IMR-90 (cell line): ENCODE results near the gene GPA33. TPM values are rescaled to one million over a fixed set of nuclear protein-coding genes. Genes with fewer than 3 reads are reported as not detected.

Experiments used
- ATAC-seq: fragments of 200-7000 bp; cut with Tn5 transposase; 2 replicates; pipeline ENCODE4 v1.9.1; 2020; ENCODE audit warnings: low read depth, mild to moderate bottlenecking, moderate library complexity
- BruUV-seq: library from RNA; stranded (reverse); fragments of 400-500 nt; replicated peaks from 2 replicates; lab custom pipeline; 2021; lab: Mats Ljungman, UMichigan
- CTCF ChIA-PET: fragments of 300-600 bp; formaldehyde crosslinking; extraction: SDS; loops from one replicate; lab custom pipeline; 2021; ENCODE audit warnings: antibody characterized with exemption; lab: Yijun Ruan, JAX
- POLR2A ChIA-PET: fragments of 300-600 bp; sonication (Branson Sonifier 250); formaldehyde crosslinking; loops from one replicate; lab custom pipeline; 2022; ENCODE audit warnings: antibody characterized with exemption; ENCODE audit not compliant: unreplicated experiment; lab: Charles Lee
- DNase-seq: peaks from one replicate; pipeline ENCODE4 v3.0.0; 2013
- H2AFZ ChIP-seq: replicated peaks from 2 replicates; pipeline ENCODE3; 2013; ENCODE audit warnings: low read length, mild to moderate bottlenecking; ENCODE audit not compliant: poor library complexity
- H2AK5ac ChIP-seq: 2 replicates; pipeline ENCODE4 v1.6.1; 2013; ENCODE audit warnings: low read depth, low read length, inconsistent platforms
- H2AK9ac ChIP-seq: replicated peaks from 2 replicates; pipeline ENCODE3; 2013; ENCODE audit warnings: mild to moderate bottlenecking, low read depth, low read length, moderate library complexity; ENCODE audit not compliant: poor library complexity
- H2BK120ac ChIP-seq: 2 replicates; pipeline ENCODE4 v1.6.1; 2013; ENCODE audit warnings: low read depth, low read length, inconsistent platforms
- H2BK15ac ChIP-seq: 3 replicates; pipeline ENCODE4 v1.6.1; 2013; ENCODE audit warnings: low read depth, low read length, inconsistent platforms
- H2BK20ac ChIP-seq: 2 replicates; pipeline ENCODE4 v1.6.1; 2013; ENCODE audit warnings: low read depth, mild to moderate bottlenecking, inconsistent platforms, low read length, moderate library complexity
- H2BK5ac ChIP-seq: 2 replicates; pipeline ENCODE4 v1.6.1; 2013; ENCODE audit warnings: mild to moderate bottlenecking, low read depth, low read length, inconsistent platforms; ENCODE audit not compliant: poor library complexity, severe bottlenecking
- H3K14ac ChIP-seq: replicated peaks from 2 replicates; pipeline ENCODE4 v1.6.1; 2013; ENCODE audit warnings: low read depth, low read length, inconsistent platforms
- H3K18ac ChIP-seq: 2 replicates; pipeline ENCODE4 v1.6.1; 2013; ENCODE audit warnings: low read depth, low read length, control low read depth
- H3K23ac ChIP-seq: 2 replicates; pipeline ENCODE4 v1.6.1; 2013; ENCODE audit warnings: low read depth, low read length, inconsistent platforms
- H3K27ac ChIP-seq: 2 replicates; pipeline ENCODE4 v1.5.1; 2013; ENCODE audit warnings: mild to moderate bottlenecking, control low read depth, low read length; ENCODE audit not compliant: insufficient read depth
- H3K27me3 ChIP-seq: 2 replicates; pipeline ENCODE4 v1.6.1; 2013; ENCODE audit warnings: low read length; ENCODE audit not compliant: control insufficient read depth, insufficient read depth
- H3K36me3 ChIP-seq: 2 replicates; pipeline ENCODE4 v1.6.1; 2013; ENCODE audit warnings: low read length, mixed read lengths; ENCODE audit not compliant: control insufficient read depth, insufficient read depth
- H3K4ac ChIP-seq: 2 replicates; pipeline ENCODE4 v1.6.1; 2013; ENCODE audit warnings: low read depth, low read length, inconsistent platforms
- H3K4me1 ChIP-seq: 2 replicates; pipeline ENCODE4 v1.6.1; 2013; ENCODE audit warnings: low read length, mixed read lengths; ENCODE audit not compliant: control insufficient read depth, insufficient read depth
- H3K4me2 ChIP-seq: 2 replicates; pipeline ENCODE4 v1.6.1; 2013; ENCODE audit warnings: low read depth, mild to moderate bottlenecking, control low read depth, low read length, moderate library complexity
- H3K4me3 ChIP-seq: 2 replicates; pipeline ENCODE4 v1.5.1; 2013; ENCODE audit warnings: low read depth, mild to moderate bottlenecking, control low read depth, low read length, moderate library complexity; ENCODE audit not compliant: insufficient read depth
- H3K56ac ChIP-seq: 2 replicates; pipeline ENCODE4 v1.6.1; 2013; ENCODE audit warnings: low read length, inconsistent platforms; ENCODE audit not compliant: insufficient read depth; ENCODE audit errors: extremely low read depth
- H3K79me1 ChIP-seq, 2 experiments: 2 replicates each; pipeline ENCODE4 v1.6.1; 2013; ENCODE audit warnings: low read length in 2 of 2, inconsistent platforms in 1 of 2, low read depth in 1 of 2
- H3K9ac ChIP-seq: 2 replicates; pipeline ENCODE4 v1.6.1; 2013; ENCODE audit warnings: low read depth, low read length, control low read depth
- H3K9me1 ChIP-seq: 2 replicates; pipeline ENCODE4 v1.6.1; 2013; ENCODE audit warnings: low read length, inconsistent platforms; ENCODE audit not compliant: insufficient read depth
- H3K9me3 ChIP-seq: 2 replicates; pipeline ENCODE4 v1.6.1; 2013; ENCODE audit warnings: low read length; ENCODE audit not compliant: control insufficient read depth, insufficient read depth
- H4K20me1 ChIP-seq: 2 replicates; pipeline ENCODE4 v1.6.1; 2013; ENCODE audit warnings: low read length, inconsistent platforms; ENCODE audit not compliant: insufficient read depth
- H4K5ac ChIP-seq: 2 replicates; pipeline ENCODE4 v1.6.1; 2013; ENCODE audit warnings: mild to moderate bottlenecking, low read depth, low read length, control low read depth
- H4K8ac ChIP-seq, 2 experiments: 2 replicates each; pipeline ENCODE4 v1.6.1; 2013; ENCODE audit warnings: low read depth in 2 of 2, low read length in 2 of 2, control low read depth in 1 of 2, inconsistent platforms in 1 of 2
- H4K91ac ChIP-seq: 2 replicates; pipeline ENCODE4 v1.6.1; 2013; ENCODE audit warnings: low read depth, low read length, inconsistent platforms; ENCODE audit not compliant: insufficient read depth
- BHLHE40 ChIP-seq: fragments of 150-350 bp; IDR thresholded peaks from 2 replicates; pipeline ENCODE4 v1.6.1; 2016; ENCODE audit warnings: mild to moderate bottlenecking, low read depth, low read length
- CEBPB ChIP-seq: IDR thresholded peaks from 2 replicates; pipeline ENCODE4 v1.6.1; 2012; ENCODE audit warnings: low read depth, low read length, improper control_type of control experiment
- CHD1 ChIP-seq: IDR thresholded peaks from 2 replicates; pipeline ENCODE4 v1.6.1; 2012; ENCODE audit warnings: low read depth, low read length, improper control_type of control experiment
- CTCF ChIP-seq: conservative IDR thresholded peaks from 2 replicates; pipeline ENCODE4 v1.5.1; 2012; ENCODE audit warnings: mild to moderate bottlenecking, low read depth, low read length, improper control_type of control experiment
- FOS ChIP-seq: fragments of 150-350 bp; IDR thresholded peaks from 2 replicates; pipeline ENCODE4 v1.6.1; 2016; ENCODE audit warnings: low read depth, low read length
- MAFK ChIP-seq: IDR thresholded peaks from 2 replicates; pipeline ENCODE4 v1.6.1; 2012; ENCODE audit warnings: low read depth, low read length, improper control_type of control experiment
- MAZ ChIP-seq: IDR thresholded peaks from 2 replicates; pipeline ENCODE4 v1.6.1; 2012; ENCODE audit warnings: low read depth, mild to moderate bottlenecking, low read length, improper control_type of control experiment, moderate library complexity, borderline replicate concordance
- MXI1 ChIP-seq: IDR thresholded peaks from 2 replicates; pipeline ENCODE4 v1.6.1; 2012; ENCODE audit warnings: low read depth, mild to moderate bottlenecking, low read length, moderate library complexity, borderline replicate concordance
- NFE2L2 ChIP-seq: fragments of 150-350 bp; IDR thresholded peaks from 2 replicates; pipeline ENCODE4 v1.6.1; 2016; ENCODE audit warnings: low read depth, mild to moderate bottlenecking, low read length
- POLR2A ChIP-seq: IDR thresholded peaks from 2 replicates; pipeline ENCODE4 v1.6.1; 2012; ENCODE audit warnings: mild to moderate bottlenecking, low read depth, low read length
- RAD21 ChIP-seq: IDR thresholded peaks from 2 replicates; pipeline ENCODE4 v1.6.1; 2012; ENCODE audit warnings: low read length, improper control_type of control experiment
- RCOR1 ChIP-seq: IDR thresholded peaks from 2 replicates; pipeline ENCODE4 v1.6.1; 2012; ENCODE audit warnings: mild to moderate bottlenecking, low read length, improper control_type of control experiment; ENCODE audit not compliant: insufficient replicate concordance
- RFX5 ChIP-seq: IDR thresholded peaks from 2 replicates; pipeline ENCODE4 v1.8.0; 2012; ENCODE audit warnings: low read depth, mild to moderate bottlenecking, low read length, moderate library complexity
- SMC3 ChIP-seq: fragments of 150-350 bp; IDR thresholded peaks from 2 replicates; pipeline ENCODE4 v1.6.1; 2016; ENCODE audit warnings: low read depth, mild to moderate bottlenecking, antibody characterized with exemption, low read length, moderate library complexity
- WGBS, 2 experiments: methylation state at CpG; one replicate each; pipeline versions ENCODE4 v1.1.5 to v1.1.7; 2013; ENCODE audit warnings: missing lambda C conversion rate in 2 of 2; ENCODE audit not compliant: insufficient read length in 1 of 2; ENCODE audit errors: extremely low coverage in 2 of 2; 5-methylcytosine and 5-hydroxymethylcytosine counted together
- dilution Hi-C: fragments of 300-500 bp; cut with HindIII; formaldehyde crosslinking; loops from one replicate; pipeline ENCODE4 v1.14.3; 2018; ENCODE audit warnings: low sequenced_read_pairs; ENCODE audit not compliant: unreplicated experiment
- in situ Hi-C: fragments of 300-500 bp; cut with MboI; formaldehyde crosslinking; loops from 3 replicates; pipeline ENCODE4 v1.14.3; 2019; ENCODE audit warnings: low sequenced_read_pairs, inconsistent platforms, mixed read lengths
- intact Hi-C: fragments of 100-400 bp; cut with micrococcal nuclease; formaldehyde crosslinking; loops from 2 replicates; pipeline ENCODE4 v1.10.0; 2022
- polyA plus RNA-seq, 3 experiments: library from polyadenylated mRNA; depleted of rRNA; stranded (reverse); fragments of >200 nt; gene quantifications; 2 replicates each; pipeline ENCODE4 v1.2.3, GENCODE V29; 2012; ENCODE audit warnings: low replicate concordance in 1 of 3
- total RNA-seq: library from RNA; depleted of rRNA; stranded (reverse); fragments of >200 nt; gene quantifications from 2 replicates; pipeline ENCODE4 v1.2.3, GENCODE V29; 2012
- TF ChIP-seq, protein P1 (sequence below): fragments of 150-350 bp; IDR thresholded peaks from 2 replicates; pipeline ENCODE4 v1.6.1; 2017; ENCODE audit warnings: mild to moderate bottlenecking, antibody characterized with exemption, low read length, low read depth
- TF ChIP-seq, protein P2 (sequence below): fragments of 150-350 bp; IDR thresholded peaks from 2 replicates; pipeline ENCODE4 v1.6.1; 2016; ENCODE audit warnings: low read depth, mild to moderate bottlenecking, low read length, moderate library complexity, borderline replicate concordance

The GPA33 gene
- total and polyA plus RNA-seq, 2 of the 4 experiments (the other 2 are of a cell fraction) = not detected

DNA sequence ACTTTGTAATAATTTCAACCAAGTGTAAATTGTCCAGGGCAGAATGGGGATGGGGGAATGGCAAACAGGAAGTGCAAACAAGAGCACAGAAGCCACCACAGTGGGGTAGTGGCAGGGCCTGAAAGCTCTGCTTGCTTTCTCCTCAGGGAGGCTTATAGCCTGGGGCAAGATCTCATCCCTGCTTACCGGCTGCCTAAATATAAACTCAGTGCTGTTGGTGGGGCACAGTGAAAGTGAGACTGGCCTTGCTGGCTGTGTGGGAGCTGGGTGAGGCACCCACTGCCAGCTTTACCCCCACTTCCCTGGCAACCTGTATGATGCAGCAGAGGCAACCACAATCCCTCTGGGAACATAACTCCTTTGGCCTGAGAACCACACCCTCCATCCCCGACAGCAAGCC is 18.9 kb upstream of the GPA33 start:
- no peak overlapping the region for H4K8ac ChIP-seq
- H3K79me1 ChIP-seq = no peaks in the 10 kb centered on the region
- DNase-seq (no peak), ATAC-seq (no peak)
- no peak overlapping the region for H2AK5ac ChIP-seq
- H3K18ac ChIP-seq = no peak overlapping the region
- H3K4me1 ChIP-seq = no peaks in the 10 kb centered on the region
- H2AK9ac ChIP-seq = no peak overlapping the region
- in situ Hi-C loops = no loop called here
- H3K36me3 ChIP-seq = no peaks in the 10 kb centered on the region
- no peak overlapping the region for H3K4ac ChIP-seq
- H2AFZ ChIP-seq = no peak overlapping the region
- H2BK15ac ChIP-seq = no peak overlapping the region
- H3K4me3 ChIP-seq = no peak overlapping the region
- H2BK20ac ChIP-seq = no peak overlapping the region
- no TSS peak for BruUV-seq
- H4K91ac ChIP-seq = no peak overlapping the region
- H4K20me1 ChIP-seq = no peaks in the 10 kb centered on the region
- H2BK5ac ChIP-seq = no peak overlapping the region
- intact Hi-C loops = no loop called here
- H3K23ac ChIP-seq = no peak overlapping the region
- POLR2A ChIA-PET = interaction anchor here (0.5 kb wide), 1 partner anchor 605 kb away, joined by 4 read pairs; no protein-coding TSS in a partner anchor
- H3K56ac ChIP-seq = no peak overlapping the region
- WGBS, 2 experiments = no CpG with 5 or more reads among the region's 2 CpGs
- H3K9me3 ChIP-seq = no peaks in the 10 kb centered on the region
- no peak overlapping the region for H4K5ac ChIP-seq
- no peak overlapping the region for H3K4me2 ChIP-seq
- no peak overlapping the region for H3K27ac ChIP-seq
- H3K9me1 ChIP-seq = no peaks in the 10 kb centered on the region
- H3K14ac ChIP-seq = no peak overlapping the region
- CTCF ChIA-PET = no interaction called here
- TF ChIP-seq POLR2A = no peak
- no peak for TF ChIP-seq BHLHE40
- no peak for TF ChIP-seq RCOR1
- no peak for TF ChIP-seq CEBPB
- no peak for TF ChIP-seq FOS
- TF ChIP-seq, protein P1, sequence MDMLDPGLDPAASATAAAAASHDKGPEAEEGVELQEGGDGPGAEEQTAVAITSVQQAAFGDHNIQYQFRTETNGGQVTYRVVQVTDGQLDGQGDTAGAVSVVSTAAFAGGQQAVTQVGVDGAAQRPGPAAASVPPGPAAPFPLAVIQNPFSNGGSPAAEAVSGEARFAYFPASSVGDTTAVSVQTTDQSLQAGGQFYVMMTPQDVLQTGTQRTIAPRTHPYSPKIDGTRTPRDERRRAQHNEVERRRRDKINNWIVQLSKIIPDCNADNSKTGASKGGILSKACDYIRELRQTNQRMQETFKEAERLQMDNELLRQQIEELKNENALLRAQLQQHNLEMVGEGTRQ = no peak
- TF ChIP-seq NFE2L2 = no peak
- TF ChIP-seq MAFK = no peak
- TF ChIP-seq RFX5 = no peak
- TF ChIP-seq MAZ = no peak
- TF ChIP-seq CTCF = no peak
- TF ChIP-seq, protein P2, sequence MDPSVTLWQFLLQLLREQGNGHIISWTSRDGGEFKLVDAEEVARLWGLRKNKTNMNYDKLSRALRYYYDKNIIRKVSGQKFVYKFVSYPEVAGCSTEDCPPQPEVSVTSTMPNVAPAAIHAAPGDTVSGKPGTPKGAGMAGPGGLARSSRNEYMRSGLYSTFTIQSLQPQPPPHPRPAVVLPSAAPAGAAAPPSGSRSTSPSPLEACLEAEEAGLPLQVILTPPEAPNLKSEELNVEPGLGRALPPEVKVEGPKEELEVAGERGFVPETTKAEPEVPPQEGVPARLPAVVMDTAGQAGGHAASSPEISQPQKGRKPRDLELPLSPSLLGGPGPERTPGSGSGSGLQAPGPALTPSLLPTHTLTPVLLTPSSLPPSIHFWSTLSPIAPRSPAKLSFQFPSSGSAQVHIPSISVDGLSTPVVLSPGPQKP = no peak
- TF ChIP-seq RAD21 = no peak
- TF ChIP-seq MXI1 = no peak
- no peak for TF ChIP-seq SMC3
- no peak for TF ChIP-seq CHD1
- no peak overlapping the region for H3K9ac ChIP-seq
- H3K27me3 ChIP-seq = peaks cover 3% of the 10 kb centered on the region; the same call in 1 of the 2 replicates
- no peak overlapping the region for H2BK120ac ChIP-seq
- dilution Hi-C loops = no loop called here
